OCI-M2 (cell line): ENCODE results near the gene CFB.
"Not testable (repeated sequence)": the region's sequence is repeated elsewhere in the genome, so short reads cannot be mapped to it uniquely, and the experiment has no call there.

Experiments
- DNase-seq: peaks from one replicate; lab custom pipeline; 2025; ENCODE audit not compliant: unreplicated experiment; lab: John Stamatoyannopoulos, UW

Gene CFB

DNA sequence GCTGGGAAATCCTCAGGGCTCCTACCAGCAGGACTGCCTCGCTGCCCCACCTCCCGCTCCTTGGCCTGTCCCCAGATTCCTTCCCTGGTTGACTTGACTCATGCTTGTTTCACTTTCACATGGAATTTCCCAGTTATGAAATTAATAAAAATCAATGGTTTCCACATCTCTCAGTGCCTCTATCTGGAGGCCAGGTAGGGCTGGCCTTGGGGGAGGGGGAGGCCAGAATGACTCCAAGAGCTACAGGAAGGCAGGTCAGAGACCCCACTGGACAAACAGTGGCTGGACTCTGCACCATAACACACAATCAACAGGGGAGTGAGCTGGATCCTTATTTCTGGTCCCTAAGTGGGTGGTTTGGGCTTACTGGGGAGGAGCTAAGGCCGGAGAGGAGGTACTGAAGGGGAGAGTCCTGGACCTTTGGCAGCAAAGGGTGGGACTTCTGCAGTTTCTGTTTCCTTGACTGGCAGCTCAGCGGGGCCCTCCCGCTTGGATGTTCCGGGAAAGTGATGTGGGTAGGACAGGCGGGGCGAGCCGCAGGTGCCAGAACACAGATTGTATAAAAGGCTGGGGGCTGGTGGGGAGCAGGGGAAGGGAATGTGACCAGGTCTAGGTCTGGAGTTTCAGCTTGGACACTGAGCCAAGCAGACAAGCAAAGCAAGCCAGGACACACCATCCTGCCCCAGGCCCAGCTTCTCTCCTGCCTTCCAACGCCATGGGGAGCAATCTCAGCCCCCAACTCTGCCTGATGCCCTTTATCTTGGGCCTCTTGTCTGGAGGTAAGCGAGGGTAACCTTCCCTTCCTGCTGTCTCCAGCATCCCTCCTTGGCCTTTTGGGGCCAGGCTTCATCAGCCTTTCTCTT, at the start of gene CFB:
Gene CFB, plus strand, starts transcription at position 589 of the 863 bp plus-strand sequence. Its CDS starts 127 bp downstream, at position 716.
- DNase-seq, result no peak

DNA sequence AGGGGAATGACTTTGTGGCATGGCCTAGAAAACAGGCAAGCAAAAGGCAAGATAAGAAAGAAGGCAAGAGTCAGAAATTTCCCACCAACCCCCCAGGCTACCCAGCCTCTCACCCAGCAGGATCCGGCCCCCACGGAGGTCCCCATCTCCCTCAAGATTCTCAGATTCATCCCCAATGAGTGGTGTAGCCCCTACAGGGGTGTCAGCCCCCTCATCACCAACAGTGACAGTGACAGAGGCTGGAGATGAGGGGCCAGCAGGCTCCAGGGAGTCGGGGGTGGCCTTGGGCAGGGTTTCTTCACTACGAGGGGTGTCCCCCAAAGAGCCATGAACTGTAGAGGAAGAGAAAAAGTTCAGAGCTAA, 49.4 kb upstream of the CFB start:
- no peak for DNase-seq

DNA sequence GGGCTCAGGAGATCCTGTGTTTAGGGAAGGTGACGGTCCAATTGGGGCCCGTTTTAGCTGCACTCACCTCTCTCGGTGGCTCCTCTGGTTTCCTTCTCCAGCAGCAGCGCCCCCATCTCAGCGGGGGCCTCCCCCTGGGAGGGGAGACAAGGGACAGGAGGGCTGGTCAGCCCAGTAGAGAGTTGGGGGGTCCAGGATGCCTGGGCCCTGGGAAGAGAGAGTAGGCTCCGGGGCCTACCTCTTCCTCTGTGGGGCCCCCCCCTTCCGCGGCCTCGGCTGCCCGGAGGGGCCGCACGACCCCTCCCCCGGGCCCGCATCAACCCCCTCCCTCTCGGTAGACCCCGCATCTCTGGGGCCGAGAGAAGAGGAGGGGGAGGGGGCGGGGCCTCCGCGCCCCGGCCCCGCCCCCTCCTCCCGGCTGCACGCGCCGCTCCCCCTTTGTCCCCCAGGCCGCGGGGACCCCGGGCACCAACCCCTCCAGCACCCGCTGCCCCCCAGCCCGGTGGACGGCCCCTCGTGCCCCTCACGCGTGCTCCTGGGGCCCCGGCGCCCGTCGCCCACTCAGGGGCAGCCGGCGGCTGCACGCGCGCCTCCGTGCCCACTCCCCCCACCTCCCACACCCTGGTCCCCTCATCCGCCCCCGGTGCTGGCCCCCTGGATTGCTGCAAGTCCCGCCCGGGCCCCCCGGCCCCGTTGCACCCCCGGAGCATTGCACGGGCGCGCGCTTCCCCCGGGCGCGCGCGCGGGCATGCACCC, 48.9 kb upstream of the CFB start:
- DNase-seq, result no peak

DNA sequence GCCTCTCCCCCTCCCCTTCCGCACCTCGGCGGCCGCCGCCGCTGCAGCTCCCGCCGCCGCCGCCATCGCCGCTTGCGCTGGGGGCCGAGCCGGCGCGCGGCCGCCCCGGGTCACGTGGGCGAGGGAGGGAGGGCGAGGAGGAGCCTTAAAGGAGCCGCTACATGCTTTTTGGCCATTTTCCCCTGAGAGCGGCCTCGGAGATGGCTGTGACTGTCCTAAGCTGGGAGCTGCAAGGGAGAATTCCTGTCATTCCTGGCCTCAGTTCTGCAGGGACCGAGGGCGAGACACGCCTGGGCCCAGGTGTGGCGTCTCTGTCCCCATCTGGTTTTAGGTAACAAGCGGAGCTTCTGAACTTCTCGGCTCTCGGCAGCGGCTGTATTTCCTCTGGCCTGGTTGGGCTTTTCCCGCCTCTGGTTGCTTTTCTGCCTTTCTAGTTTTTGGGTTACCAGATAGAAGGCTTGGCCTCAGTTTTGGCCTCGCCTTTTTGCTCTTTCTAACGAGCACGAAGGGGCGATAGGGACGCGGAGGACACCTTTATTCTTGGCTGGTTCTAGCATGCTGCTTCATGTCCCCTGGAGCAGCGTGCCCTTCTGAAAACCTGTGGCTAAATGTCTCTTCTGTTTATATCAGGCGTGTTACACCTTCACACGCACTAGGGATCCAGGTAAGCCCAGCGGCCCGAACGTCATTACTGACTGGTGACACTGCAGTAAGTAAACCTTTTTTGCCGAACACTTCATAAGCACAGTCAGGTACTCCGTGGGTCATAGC, 48.1 kb upstream of the CFB start, which contains the start of gene EHMT2:
Gene EHMT2, minus strand, starts transcription at position 87 of the 771 bp plus-strand sequence. Its CDS starts 21 bp downstream, at position 66.
- DNase-seq, result peak; percentile 58

DNA sequence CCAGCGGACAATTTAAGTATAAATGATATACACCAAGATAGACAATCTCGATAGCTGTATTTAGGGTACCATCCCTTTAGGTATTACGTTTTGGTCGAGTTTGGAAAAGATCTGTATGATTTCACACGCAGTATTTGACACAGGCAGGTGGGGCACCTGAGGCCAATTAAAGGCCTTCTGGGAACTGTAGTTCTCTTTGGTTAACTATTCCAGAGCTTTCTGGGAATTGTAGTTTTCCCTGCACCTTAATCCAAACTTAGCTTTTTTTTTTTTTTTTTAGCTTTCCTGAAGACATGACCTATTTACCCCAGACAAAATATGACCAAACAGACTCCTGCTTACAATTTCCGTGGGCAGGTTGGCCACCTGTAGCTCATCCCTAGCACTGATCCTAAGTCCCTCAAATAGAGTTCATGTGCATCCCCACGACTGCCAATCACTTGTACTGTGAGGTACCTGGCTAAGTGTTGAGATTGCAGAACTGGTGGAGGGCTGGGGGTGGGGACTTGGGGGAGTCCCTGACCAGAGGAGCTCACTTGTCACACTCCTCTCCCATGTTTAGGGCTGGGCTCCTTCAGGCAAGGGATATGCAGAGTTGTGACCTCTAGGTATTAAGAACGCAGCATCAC, 47.4 kb upstream of the CFB start:
- DNase-seq, result no peak

DNA sequence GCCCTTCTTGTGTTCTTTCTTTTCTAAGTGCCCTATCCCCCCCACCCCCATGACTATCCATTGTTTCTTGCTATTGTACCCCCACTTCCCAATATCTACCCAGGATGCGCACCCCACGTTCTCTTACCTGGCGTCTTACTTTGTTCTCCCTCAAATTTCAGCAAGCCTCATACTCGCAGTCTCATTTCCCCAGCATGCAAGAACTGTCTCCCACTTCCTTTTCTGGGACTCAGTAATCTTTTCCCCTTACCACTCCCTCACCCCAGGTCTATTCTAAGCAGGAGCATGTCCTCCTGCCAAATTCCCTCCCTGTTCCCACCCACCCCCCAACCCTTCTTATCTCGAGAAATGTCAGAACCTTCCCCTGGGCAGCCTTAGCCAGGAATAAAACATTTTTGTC, 46.7 kb upstream of the CFB start:
- DNase-seq, result no peak

DNA sequence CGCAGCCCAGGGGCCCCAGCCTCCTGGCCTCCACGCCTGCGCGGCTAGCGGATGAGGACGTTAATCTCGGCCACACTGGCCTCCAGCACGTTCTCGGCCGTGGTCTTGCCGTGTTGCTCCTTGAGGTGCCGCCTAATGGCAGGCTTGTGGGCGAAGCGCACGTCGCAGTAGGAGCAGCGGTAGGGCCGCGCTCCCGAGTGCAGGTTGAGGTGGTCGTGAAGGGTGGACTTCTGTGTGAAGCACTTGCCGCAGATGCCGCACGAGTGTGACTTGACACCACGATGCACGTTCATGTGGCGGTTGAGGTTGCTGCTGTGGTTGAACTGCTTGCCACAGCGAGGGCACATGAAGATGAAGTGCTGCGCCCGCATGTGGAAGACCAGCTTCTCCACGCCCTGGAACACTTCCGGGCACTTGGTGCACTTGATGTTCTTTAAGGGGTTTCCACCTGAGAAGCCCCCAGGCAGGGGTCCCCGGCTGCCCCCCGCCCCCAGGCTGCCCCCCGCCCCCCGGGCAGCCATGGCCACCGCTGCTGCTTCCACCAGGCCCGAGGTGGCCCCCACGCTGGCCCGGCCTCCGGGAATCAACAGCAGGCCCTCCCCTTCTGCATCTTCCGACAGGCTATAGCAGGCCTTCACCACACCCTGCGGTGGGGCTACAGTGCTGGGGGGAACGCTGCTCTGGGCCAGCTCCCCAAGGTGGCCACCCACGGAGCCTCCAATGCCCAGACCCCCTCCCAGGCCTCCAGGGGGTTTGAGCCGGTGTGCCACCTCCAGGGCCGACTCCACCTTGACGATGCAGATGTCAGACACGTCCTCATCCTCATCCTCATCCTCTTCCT, 45.8 kb upstream of the CFB start:
- no peak for DNase-seq

DNA sequence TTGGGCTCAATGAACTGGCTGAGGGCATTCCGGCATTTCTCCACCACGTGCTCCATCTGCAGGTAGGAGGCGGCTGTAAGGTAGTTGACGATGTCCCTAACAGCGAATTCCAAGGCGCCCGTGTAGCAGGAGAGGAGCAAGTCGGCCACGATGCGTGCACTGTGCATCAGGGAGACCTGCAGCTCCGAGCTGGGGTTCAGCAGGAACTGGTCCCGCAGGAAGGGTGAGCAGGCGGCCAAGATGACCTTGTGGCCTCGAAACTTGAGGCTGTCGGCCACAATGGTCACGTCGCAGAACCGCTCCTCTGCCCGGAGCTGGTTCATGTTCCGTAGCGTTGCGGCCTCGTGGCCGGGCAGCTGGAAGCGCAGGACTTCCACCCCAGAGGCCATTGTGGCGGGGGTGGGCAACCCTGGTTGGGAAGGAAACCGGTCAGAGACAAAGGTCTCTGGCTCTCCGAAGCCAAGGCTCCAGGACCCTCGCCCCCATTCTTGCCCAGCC, 44.9 kb upstream of the CFB start:
- no peak for DNase-seq

DNA sequence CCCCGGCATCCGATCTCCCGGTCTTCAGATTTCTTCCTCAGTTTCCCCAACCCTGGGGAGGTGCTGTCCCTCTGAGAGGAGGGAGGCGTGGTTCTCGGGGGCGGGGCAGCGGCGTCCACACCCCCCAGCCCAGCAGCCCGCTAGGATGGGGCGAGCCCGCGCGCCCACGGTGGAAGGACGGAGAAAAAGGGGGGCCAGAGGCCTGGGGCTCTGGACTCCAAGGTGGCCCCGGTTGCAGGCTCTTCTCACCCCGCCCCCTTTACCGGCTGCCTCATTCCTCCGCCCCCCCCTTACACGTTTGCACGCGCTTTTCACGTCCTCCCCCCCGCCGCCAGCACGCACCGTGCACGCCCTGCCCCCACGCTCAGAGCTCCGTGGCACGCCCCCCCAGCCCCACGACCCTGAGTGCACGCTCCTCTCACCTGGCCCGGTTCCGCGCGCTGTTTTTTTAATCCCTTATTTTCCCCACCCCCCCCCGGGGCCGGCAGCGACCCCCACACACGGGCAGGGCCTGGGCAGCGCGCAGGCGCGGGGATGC, 44.4 kb upstream of the CFB start:
- DNase-seq, result no peak

DNA sequence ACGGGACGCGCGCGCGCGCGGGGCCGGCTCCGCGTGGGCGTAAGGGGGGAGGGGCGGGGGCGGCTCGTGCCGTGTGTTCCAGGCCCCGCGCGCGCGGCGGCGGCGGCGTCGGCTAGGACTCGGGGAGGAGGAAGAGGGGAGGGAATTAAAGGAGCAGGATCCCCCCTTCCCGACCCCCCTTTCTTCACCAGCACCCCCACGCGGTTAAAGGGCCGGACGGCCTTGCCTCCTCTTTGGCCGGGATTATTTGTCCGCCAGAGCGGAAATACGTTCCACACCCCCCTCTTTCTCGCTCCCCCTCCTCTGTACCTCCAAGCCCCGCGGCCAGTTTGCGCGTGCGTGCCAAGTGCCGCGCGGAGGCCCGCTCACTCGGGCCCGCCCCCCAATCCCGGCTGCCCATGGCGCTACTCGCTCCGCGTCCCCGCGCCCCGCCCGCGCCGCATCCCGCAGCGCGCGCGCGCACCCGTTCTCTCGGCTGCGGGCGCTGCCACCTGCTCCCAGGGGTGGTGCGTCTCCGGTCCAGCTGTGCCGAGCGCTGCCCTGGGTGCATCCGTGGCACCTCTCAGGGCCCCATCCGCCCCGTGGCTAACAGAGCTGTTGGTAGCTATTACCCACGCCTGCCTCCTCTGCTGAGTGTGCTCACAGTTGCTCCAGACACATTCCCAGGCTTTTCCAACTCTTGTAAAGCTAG, 43.8 kb upstream of the CFB start, which contains the start of gene ZBTB12:
Gene ZBTB12, minus strand, starts transcription at position 134 of the 691 bp plus-strand sequence. CDS start 781 bp downstream, outside the sequence.
- DNase-seq, result peak; percentile 64

DNA sequence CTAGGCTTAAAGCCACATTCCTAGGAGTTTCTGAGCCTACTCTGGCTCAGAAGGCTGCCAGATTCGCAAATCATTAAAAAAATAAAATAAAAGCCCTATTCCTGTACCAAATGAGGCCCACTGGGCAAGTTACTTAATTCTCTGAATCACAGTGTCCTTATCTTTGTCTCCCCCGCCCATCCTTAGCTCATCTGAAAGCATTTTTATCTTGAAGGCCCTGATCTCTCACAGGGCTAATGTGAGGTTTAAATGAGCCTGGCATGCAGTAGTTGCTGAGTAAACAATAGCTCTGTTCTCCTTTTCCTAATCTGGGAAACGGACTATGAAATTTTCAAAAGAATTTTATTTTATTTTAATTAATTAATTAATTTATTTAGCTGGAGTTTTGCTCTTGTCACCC, 41.9 kb upstream of the CFB start:
- DNase-seq, result no peak

DNA sequence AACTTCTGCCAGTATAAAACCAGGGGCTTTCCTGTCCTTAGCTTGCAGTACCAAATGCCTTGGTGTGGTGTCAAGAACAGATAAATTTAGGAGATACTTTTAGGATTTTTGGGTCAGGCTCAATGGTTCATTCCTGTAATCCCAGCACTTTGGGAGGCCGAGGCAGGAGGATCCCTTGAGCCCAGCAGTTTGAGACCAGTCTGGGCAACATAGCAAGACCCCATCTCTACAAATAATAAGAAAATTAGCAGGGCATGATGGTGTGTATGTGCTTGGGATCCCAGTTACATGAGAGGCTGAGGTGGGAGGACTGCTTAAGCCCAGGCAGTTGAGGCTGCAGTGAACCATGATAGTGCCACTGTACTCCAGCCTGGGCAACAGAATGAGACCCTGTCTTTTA, 40.9 kb upstream of the CFB start:
- no peak for DNase-seq

DNA sequence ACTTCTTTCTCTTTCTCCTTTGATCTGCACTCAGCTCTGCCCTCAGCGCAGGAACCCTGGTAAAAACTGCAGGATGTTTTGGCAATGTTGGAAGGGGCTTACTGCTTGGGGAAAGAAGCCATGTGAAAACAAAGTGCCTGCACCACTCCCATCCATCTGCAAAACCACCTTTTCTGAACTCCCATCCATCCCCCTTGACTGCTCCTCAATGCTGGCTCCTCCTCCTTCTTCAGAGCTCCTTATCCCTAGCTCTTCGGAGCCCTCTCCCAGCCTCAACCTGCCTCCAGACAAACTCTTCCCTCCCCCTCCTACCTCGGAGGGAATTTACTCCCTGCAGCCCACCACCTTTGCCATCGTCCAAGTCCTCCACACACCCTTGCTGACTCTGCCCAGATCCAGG, 39.8 kb upstream of the CFB start:
- DNase-seq, result no peak

DNA sequence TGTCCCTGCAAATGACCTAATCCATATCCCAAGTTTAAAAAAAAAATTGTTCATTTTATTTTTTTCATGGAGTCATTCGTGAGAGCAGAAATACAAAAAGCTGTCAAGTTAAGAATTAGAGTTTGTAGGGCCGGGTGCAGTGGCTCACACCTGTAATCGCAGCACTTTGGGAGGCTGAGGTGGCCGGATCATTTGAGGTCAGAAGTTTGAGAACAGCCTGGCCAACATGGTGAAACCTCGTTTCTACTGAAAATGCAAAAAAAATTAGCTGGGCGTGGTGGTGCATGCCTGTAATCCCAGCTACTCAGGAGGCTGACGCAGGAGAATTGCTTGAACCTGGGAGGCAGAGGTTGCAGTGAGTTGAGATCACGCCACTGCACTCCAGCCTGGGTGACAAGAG, 39.2 kb upstream of the CFB start:
- DNase-seq, result not testable (repeated sequence)

DNA sequence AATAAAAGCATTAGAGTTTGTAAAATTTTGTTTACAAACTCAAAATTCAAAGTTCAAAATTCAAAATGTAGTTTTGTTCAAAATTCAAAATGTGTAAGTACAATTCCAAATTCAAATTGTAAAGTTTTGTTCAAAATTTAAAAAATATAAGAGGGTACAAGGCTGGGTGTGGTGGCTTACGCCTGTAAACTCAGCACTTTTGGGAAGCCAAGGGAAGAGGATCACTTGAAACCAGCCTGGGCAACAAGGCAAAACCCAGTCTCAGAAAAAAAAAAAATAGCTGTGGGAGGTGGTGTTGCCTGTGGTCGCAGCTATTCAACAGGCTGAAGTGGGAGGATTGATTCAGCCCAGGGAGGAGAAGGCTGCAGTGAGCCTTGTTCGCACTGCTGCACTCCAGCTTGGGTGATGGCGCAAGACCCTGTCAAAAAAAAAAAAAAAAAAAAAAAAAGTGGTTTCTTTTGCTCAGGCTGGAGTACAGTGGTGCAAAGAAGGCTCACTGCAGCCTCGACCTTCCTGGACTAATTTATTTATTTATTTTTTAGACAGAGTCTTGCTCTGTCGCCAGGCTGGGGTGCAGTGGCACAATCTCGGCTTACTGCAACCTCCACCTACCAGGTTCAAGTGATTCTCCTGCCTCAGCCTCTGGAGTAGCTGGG, 38.6 kb upstream of the CFB start:
- no peak for DNase-seq

DNA sequence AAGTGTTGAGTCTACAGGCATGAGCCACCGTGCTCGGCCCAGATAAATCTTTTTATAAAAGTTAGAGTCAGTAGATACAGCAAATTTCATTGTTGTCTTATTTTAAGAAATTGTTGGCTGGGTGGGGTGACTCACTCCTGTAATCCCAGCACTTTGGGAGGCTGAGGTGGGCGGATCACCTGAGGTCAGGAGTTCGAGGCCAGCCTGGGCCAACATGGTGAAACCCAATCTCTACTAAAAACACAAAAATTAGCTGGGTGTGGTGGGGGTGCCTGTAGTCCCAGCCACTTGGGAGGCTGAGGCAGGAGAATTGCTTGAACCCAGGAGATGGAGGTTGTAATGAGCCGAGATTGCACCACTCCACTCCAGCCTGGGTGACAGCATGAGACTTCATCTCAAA, 37.6 kb upstream of the CFB start:
- DNase-seq, result not testable (repeated sequence)

DNA sequence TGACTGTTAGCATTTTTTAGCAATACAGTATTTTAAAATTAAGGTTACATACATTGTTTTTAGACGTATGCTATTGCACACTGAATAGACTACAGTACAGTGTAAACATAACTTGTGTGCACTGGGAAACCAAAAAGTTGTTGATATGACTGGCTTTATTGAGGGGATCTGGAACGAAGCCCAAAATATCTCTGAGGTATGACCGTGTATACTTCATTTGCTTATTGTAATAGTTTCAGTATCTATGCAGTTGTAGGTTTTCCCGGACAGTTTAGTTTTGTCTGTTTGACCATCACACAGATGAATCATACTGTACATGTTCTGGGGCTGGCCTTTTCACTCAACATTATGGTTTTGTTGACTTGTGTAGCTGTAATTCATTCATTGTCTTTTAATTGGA, 37.1 kb upstream of the CFB start:
- no peak for DNase-seq

DNA sequence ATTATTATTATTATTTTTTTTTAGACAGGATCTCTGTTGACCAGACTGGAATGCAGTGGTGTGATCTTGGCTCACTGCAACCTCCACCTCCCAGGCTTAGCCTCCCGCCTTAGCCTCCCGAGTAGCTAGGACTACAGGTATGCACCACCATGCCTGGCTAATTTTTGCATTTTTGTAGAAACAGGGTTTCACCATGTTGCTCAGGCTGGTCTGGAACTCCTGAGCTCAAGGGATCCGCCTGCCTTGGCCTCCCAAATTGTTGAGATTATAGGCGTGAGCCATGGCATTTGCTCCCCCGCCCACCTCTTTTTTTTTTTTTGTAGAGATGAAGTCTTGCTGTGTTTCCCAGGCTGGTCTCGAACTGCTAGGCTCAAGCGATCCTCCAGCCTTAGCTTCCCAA, 36.6 kb upstream of the CFB start:
- DNase-seq, result not testable (repeated sequence)
